H1 (cell line): ENCODE results near the gene NBPF4. TPM values are rescaled to one million over a fixed set of nuclear protein-coding genes. Genes with fewer than 3 reads are reported as not detected.

ENCODE experiments used
- CTCF ChIA-PET: fragments of 300-600 bp; sonication (Branson Sonifier 250); formaldehyde crosslinking; loops from one replicate; lab custom pipeline; 2021; ENCODE audit not compliant: partially characterized antibody; lab: Charles Lee
- POLR2A ChIA-PET: fragments of 300-600 bp; sonication (Branson Sonifier 250); formaldehyde crosslinking; loops from one replicate; lab custom pipeline; 2021; ENCODE audit warnings: inconsistent platforms; ENCODE audit not compliant: partially characterized antibody; lab: Charles Lee
- DNase-seq, 2 experiments: peaks; one replicate each; pipeline versions ENCODE4 v3.0.0 to v3.0.0-alpha.2; 2010 to 2022; ENCODE audit warnings: low spot score in 2 of 2, low read depth in 1 of 2, mixed read lengths in 1 of 2
- FAIRE-seq: peaks from 2 replicates; lab custom pipeline; 2011; peaks lifted over from hg19 to GRCh38; lab: Jason Lieb, UNC
- H2AFZ ChIP-seq: 2 replicates; pipeline ENCODE4 v1.8.1; 2012; ENCODE audit warnings: low read length, inconsistent platforms
- H2AK5ac ChIP-seq: 2 replicates; pipeline ENCODE4 v1.6.1; 2013; ENCODE audit warnings: low read depth, low read length
- H2BK120ac ChIP-seq: replicated peaks from 2 replicates; pipeline ENCODE3; 2013; ENCODE audit warnings: low read depth, low read length, inconsistent platforms
- H2BK12ac ChIP-seq: 2 replicates; pipeline ENCODE4 v1.6.1; 2013; ENCODE audit warnings: low read depth, low read length
- H2BK15ac ChIP-seq: 2 replicates; pipeline ENCODE4 v1.6.1; 2013; ENCODE audit warnings: low read length
- H2BK20ac ChIP-seq: 2 replicates; pipeline ENCODE4 v1.6.1; 2013; ENCODE audit warnings: low read length
- H2BK5ac ChIP-seq: 2 replicates; pipeline ENCODE4 v1.6.1; 2013; ENCODE audit warnings: low read depth, low read length
- H3K14ac ChIP-seq: 2 replicates; pipeline ENCODE4 v1.6.1; 2013; ENCODE audit warnings: inconsistent platforms; ENCODE audit not compliant: insufficient read length
- H3K18ac ChIP-seq: 2 replicates; pipeline ENCODE4 v1.6.1; 2013; ENCODE audit warnings: low read length; ENCODE audit errors: extremely low read depth
- H3K23ac ChIP-seq: 2 replicates; pipeline ENCODE4 v1.6.1; 2013; ENCODE audit warnings: inconsistent platforms; ENCODE audit not compliant: insufficient read length
- H3K23me2 ChIP-seq: 2 replicates; pipeline ENCODE4 v1.6.1; 2013; ENCODE audit warnings: low read depth, low read length
- H3K27ac ChIP-seq: 2 replicates; pipeline ENCODE4 v1.6.1; 2011; ENCODE audit warnings: low read depth, low read length, inconsistent platforms
- H3K27me3 ChIP-seq, 4 experiments: replicated peaks in 1 of 4; 1 replicate in 1 of 4; 2 replicates in 3 of 4; pipeline versions ENCODE4 v1.6.1 to v1.8.1; 2011 to 2013; ENCODE audit warnings: low read length in 3 of 4, mild to moderate bottlenecking in 3 of 4, inconsistent platforms in 2 of 4, mixed read lengths in 2 of 4, moderate library complexity in 1 of 4; ENCODE audit not compliant: control insufficient read depth in 3 of 4, insufficient read depth in 3 of 4; ENCODE audit errors: extremely low read depth in 1 of 4
- H3K36me3 ChIP-seq, 4 experiments: 2 replicates each; pipeline versions ENCODE4 v1.6.1 to v1.8.1; 2011 to 2013; ENCODE audit warnings: mild to moderate bottlenecking in 4 of 4, low read length in 3 of 4, moderate library complexity in 2 of 4, control low read depth in 1 of 4, inconsistent platforms in 1 of 4; ENCODE audit not compliant: insufficient read depth in 4 of 4, control insufficient read depth in 2 of 4
- H3K4ac ChIP-seq: replicated peaks from 2 replicates; pipeline ENCODE3; 2013; ENCODE audit warnings: low read length, low read depth, mixed read lengths, inconsistent platforms; ENCODE audit not compliant: insufficient read length
- H3K4me1 ChIP-seq, 4 experiments: replicated peaks in 1 of 4; 1 replicate in 1 of 4; 2 replicates in 3 of 4; pipeline versions ENCODE4 v1.6.1 to v1.8.1; 2011 to 2013; ENCODE audit warnings: low read length in 3 of 4, inconsistent platforms in 2 of 4, mixed read lengths in 1 of 4; ENCODE audit not compliant: insufficient read depth in 4 of 4, control insufficient read depth in 3 of 4
- H3K4me2 ChIP-seq, 2 experiments: 2 replicates each; pipeline versions ENCODE4 v1.6.1 to v1.8.1; 2011 to 2013; ENCODE audit warnings: low read depth in 2 of 2, low read length in 2 of 2, control low read depth in 1 of 2, inconsistent platforms in 1 of 2, mild to moderate bottlenecking in 1 of 2; ENCODE audit not compliant: insufficient read depth in 1 of 2
- H3K4me3 ChIP-seq, 4 experiments: fragments of 200-600, 300-600 bp in 1 of 4; sonication (generic), shearing (Covaris generic), sonication (Bioruptor Twin) in 1 of 4; 2 replicates each; pipeline versions ENCODE4 v1.5.1 to v1.8.1; 2011 to 2016; ENCODE audit warnings: low read length in 4 of 4, low read depth in 3 of 4, control low read depth in 2 of 4, inconsistent platforms in 2 of 4, mild to moderate bottlenecking in 2 of 4, mixed read lengths in 1 of 4, moderate library complexity in 1 of 4; ENCODE audit not compliant: insufficient read depth in 2 of 4; ENCODE audit errors: extremely low read depth in 1 of 4
- H3K56ac ChIP-seq: replicated peaks from 2 replicates; pipeline ENCODE3; 2013; ENCODE audit warnings: low read depth, mild to moderate bottlenecking, mixed read lengths, low read length, inconsistent platforms; ENCODE audit not compliant: insufficient read length
- H3K79me1 ChIP-seq: 2 replicates; pipeline ENCODE4 v1.6.1; 2013; ENCODE audit warnings: low read depth, low read length, control low read depth
- H3K79me2 ChIP-seq, 2 experiments: 2 replicates each; pipeline versions ENCODE4 v1.6.1 to v1.8.1; 2012 to 2013; ENCODE audit warnings: low read length in 2 of 2, mild to moderate bottlenecking in 2 of 2, inconsistent platforms in 1 of 2; ENCODE audit not compliant: insufficient read depth in 2 of 2, control insufficient read depth in 1 of 2
- H3K9ac ChIP-seq, 4 experiments: replicated peaks in 1 of 4; 1 replicate in 1 of 4; 2 replicates in 3 of 4; pipeline versions ENCODE4 v1.6.1 to v1.8.1; 2011 to 2013; ENCODE audit warnings: low read depth in 3 of 4, low read length in 3 of 4, control low read depth in 2 of 4, mild to moderate bottlenecking in 2 of 4, moderate library complexity in 2 of 4, inconsistent platforms in 1 of 4; ENCODE audit errors: extremely low read depth in 1 of 4
- H3K9me3 ChIP-seq, 2 experiments: 2 replicates each; pipeline versions ENCODE4 v1.6.1 to v1.8.1; 2012 to 2013; ENCODE audit warnings: mild to moderate bottlenecking in 2 of 2, moderate library complexity in 2 of 2, control low read depth in 1 of 2, inconsistent platforms in 1 of 2, low read depth in 1 of 2, low read length in 1 of 2, mixed read lengths in 1 of 2; ENCODE audit not compliant: insufficient read depth in 2 of 2
- H4K20me1 ChIP-seq, 2 experiments: replicated peaks in 1 of 2; 2 replicates each; pipeline versions ENCODE3 to v1.8.1; 2011 to 2013; ENCODE audit warnings: inconsistent platforms in 2 of 2, low read length in 2 of 2, mild to moderate bottlenecking in 1 of 2; ENCODE audit not compliant: insufficient read depth in 2 of 2, control insufficient read depth in 1 of 2
- H4K5ac ChIP-seq: 2 replicates; pipeline ENCODE4 v1.6.1; 2013; ENCODE audit warnings: low read length, low read depth, mixed read lengths, inconsistent platforms; ENCODE audit not compliant: insufficient read length
- H4K8ac ChIP-seq: 2 replicates; pipeline ENCODE4 v1.8.0; 2013; ENCODE audit warnings: mild to moderate bottlenecking, moderate library complexity, low read length, inconsistent platforms; ENCODE audit not compliant: insufficient read depth; ENCODE audit errors: extremely low read depth
- H4K91ac ChIP-seq: replicated peaks from 2 replicates; pipeline ENCODE3; 2013; ENCODE audit warnings: low read length, mixed read lengths, inconsistent platforms; ENCODE audit not compliant: insufficient read length
- ASH2L ChIP-seq: fragments of 200-600, 300-600 bp; sonication (generic); IDR thresholded peaks from one replicate; pipeline ENCODE4 v1.7.1; 2017; ENCODE audit warnings: low read length
- GTF2F1 ChIP-seq: IDR thresholded peaks from 2 replicates; pipeline ENCODE4 v1.6.1; 2012; ENCODE audit warnings: low read depth, low read length, improper control_type of control experiment, borderline replicate concordance
- POLR2AphosphoS5 ChIP-seq: IDR thresholded peaks from 2 replicates; pipeline ENCODE4 v1.6.1; 2011; ENCODE audit warnings: low read depth, low read length
- WGBS, 2 experiments: shearing (Covaris generic) in 1 of 2; methylation state at CpG; one replicate each; pipeline versions ENCODE4 v1.1.6 to v1.1.7; 2013 to 2015; ENCODE audit warnings: low lambda C conversion rate in 2 of 2, mixed read lengths in 2 of 2, inconsistent platforms in 1 of 2, low coverage in 1 of 2, missing lambda C conversion rate in 1 of 2; ENCODE audit not compliant: insufficient replicate concordance in 2 of 2, insufficient coverage in 1 of 2, insufficient read length in 1 of 2; ENCODE audit errors: extremely low coverage in 1 of 2, missing lambda C conversion rate in 1 of 2; 5-methylcytosine and 5-hydroxymethylcytosine counted together
- polyA plus RNA-seq, 7 experiments: library from polyadenylated mRNA; depleted of rRNA in 3 of 7; stranded (reverse) in 5 of 7; unstranded in 2 of 7; fragments of >200 nt in 5 of 7; fragments of 200-250 nt in 2 of 7; gene quantifications; 1 replicate in 5 of 7; 2 replicates in 1 of 7; 4 replicates in 1 of 7; pipeline versions ENCODE4 v1.2.1 to v1.2.3, GENCODE V29; 2011 to 2013; ENCODE audit warnings: missing spikeins in 2 of 7, mixed read lengths in 2 of 7
- total RNA-seq: library from RNA; stranded (reverse); fragmentation: NEBNext Ultra II Directional; extraction: Animal tissue kit (Norgen Biotek cat#: 25700); gene quantifications from 2 replicates; pipeline ENCODE4 v1.2.1, GENCODE V29; 2021

Gene NBPF4
- total and polyA plus RNA-seq, 2 of the 8 experiments (the other 6 are each of a cell fraction or from before 2014, with no cell fraction given): not detected

DNA sequence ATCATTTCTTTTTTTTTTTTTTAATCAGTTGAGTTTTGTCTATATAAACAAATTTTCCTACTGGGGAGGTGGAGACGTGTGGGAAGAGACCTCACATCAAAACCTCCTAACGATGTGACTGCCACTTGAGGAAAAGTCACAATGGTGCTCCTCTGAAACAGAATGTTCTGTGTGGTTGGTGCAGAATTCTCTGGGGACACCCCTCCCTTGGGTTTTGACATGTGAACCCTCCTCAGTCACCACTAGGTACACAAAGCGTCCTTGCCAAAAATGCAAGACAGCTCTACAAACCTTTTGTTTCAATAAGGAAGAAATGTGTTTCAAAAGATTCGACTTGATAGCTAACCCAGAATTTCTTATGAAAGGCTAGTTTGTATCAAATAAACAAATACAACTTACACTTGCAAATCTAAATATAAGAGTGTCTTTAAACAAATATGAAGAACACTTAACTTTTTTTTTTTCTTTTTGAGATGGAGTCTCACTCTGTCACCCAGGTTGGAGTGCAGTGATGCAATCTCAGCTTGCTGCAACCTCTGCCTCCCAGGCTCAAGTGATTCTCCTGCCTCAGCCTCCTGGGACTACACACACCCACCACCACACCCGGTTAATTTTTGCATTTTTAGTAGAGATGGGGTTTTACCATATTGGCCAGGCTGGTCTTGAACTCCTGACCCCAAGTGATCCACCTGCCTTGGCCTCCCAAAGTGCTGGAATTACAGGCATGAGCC lies 53.0 kb downstream of the NBPF4 start:
- 89% methylated on average over 5 of the region's 5 CpGs; no CpG with 5 or more reads in 1 of the 2 experiments for WGBS, 2 experiments
- H4K8ac ChIP-seq: no peak overlapping the region
- H3K23ac ChIP-seq: no peak overlapping the region
- no peak overlapping the region for H2BK12ac ChIP-seq
- no peak overlapping the region for H4K91ac ChIP-seq
- H2BK120ac ChIP-seq: no peak overlapping the region
- no peak overlapping the region for H2AK5ac ChIP-seq
- no peak overlapping the region for H3K56ac ChIP-seq
- peaks cover 0 to 2% of the 10 kb centered on the region in 2 experiments for H4K20me1 ChIP-seq
- H3K4me3 ChIP-seq: no peak overlapping the region
- peaks cover 5% of the 10 kb centered on the region for H3K79me1 ChIP-seq
- no peaks in the 10 kb centered on the region for H3K4me1 ChIP-seq
- no peak for TF ChIP-seq ASH2L
- no peak for TF ChIP-seq POLR2AphosphoS5
- TF ChIP-seq GTF2F1: no peak
- no peaks in the 10 kb centered on the region for H3K9me3 ChIP-seq
- no peak overlapping the region for H3K27ac ChIP-seq
- H3K4ac ChIP-seq: no peak overlapping the region
- no peak overlapping the region for H4K5ac ChIP-seq
- no peak overlapping the region for H3K4me2 ChIP-seq
- CTCF ChIA-PET: interaction anchor here (0.6 kb wide), 1 partner anchor 606 kb away, joined by 3 read pairs; no protein-coding TSS in a partner anchor
- H3K36me3 ChIP-seq: peaks cover 0 to 9% (median 4%) of the 10 kb centered on the region in 4 experiments; a peak in 4 of 8 replicates
- peaks cover 4 to 80% of the 10 kb centered on the region in 2 experiments; a peak in 3 of 4 replicates for H3K79me2 ChIP-seq
- POLR2A ChIA-PET: interaction anchor here (1.3 kb wide), 1 partner anchor 9 kb away, joined by 3 read pairs; no protein-coding TSS in a partner anchor
- H2BK5ac ChIP-seq: no peak overlapping the region
- no peak overlapping the region for H2BK15ac ChIP-seq
- H3K14ac ChIP-seq: no peak overlapping the region
- no peak overlapping the region for H2BK20ac ChIP-seq
- no peak overlapping the region for H3K9ac ChIP-seq
- H3K27me3 ChIP-seq: no peaks in the 10 kb centered on the region
- H3K18ac ChIP-seq: no peak overlapping the region
- DNase-seq (no peak), FAIRE-seq (no peak)
- H3K23me2 ChIP-seq: no peaks in the 10 kb centered on the region; the same call in 1 of the 2 replicates
- H2AFZ ChIP-seq: no peak overlapping the region
